DMS153 treated with DMSO at 0.1 percent for 48 hours (cell line): ENCODE data around the gene PDK1.
"Not testable (repeated sequence)": the region's sequence is repeated elsewhere in the genome, so short reads cannot be mapped to it uniquely, and the experiment has no call there.

Experiments used
- DNase-seq: peaks from one replicate; lab custom pipeline; 2025; ENCODE audit not compliant: unreplicated experiment; lab: John Stamatoyannopoulos, UW

The PDK1 gene

DNA sequence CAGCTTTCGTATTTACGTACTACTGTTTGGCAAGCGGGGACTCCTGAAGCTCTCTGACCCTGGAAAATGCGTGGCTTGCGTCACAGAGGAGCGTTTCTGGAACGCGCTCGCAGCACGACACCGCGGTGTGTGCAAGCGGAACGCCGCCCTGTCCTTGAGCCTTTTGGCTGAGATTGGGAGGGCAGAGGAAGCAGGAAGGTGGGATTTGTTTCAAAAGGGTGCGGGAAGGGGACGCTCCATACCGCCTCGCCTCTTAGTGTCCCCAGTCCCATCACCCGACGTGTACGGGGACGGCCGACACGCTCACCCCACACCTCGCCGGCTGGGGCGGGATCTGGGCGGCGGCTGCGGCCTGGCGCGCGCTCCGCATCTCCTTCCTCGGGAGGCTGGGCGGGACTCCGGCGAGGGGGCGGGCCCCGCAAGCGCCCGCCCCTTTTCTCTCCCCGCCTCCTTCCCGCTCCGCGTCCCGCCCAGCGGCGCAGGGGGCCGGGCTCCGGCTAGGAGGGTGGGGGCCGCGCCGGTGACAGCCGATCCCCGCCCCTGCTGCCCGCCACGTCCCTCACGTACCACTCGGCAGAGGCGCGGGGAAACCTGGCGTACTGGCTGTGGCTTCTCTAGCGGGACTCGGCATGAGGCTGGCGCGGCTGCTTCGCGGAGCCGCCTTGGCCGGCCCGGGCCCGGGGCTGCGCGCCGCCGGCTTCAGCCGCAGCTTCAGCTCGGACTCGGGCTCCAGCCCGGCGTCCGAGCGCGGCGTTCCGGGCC is at the start of gene PDK1:
Gene PDK1 (plus strand): TSS at position 569 of the 762 bp plus-strand sequence. CDS start 61 bp downstream, at position 630.
- peak; percentile 91 for DNase-seq

- no peak for DNase-seq
These were observed 48.7 kb upstream of the PDK1 start for GRCh38 chr2:172507199-172507598.

DNA sequence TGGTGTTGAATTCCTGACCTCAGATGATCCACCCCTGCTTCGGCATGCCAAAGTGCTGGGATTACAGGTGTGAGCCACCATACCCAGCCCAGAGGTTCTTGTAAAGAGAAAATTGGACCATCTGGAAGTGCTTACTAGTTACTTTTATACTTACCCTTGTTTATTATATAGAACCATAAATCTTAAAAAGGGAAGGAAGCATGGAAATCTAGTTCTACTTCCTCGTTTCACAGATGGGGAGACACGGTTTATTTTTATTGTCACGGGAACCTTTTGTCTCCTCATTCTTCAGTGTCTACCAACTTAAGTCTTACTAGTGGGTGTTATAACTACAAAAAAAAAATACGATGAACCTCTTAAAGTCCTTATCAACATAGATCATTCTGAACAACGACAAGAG is 45.8 kb upstream of the PDK1 start:
- DNase-seq = no peak

DNA sequence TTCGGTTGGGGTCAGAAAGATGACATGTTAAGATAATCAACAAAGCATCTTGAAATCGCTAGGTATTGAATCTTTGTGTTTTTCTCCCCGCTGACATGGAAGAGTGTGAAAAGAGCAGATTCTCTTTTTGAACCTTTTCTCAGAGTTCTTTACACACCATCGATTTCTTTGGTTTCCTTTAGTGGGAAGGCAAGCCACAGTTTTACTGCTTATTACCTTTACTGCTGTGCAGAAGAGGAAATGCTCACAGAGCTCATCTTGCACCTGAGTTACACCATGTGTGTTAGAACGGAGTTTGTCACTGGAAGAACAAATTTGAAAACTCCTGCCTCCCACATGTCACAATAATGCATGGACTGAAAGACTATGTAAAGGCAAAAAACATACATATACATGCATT is 45.3 kb upstream of the PDK1 start:
- DNase-seq = no peak

- DNase-seq = no peak
These were observed 42.9 kb upstream of the PDK1 start for GRCh38 chr2:172512810-172513523.

GRCh38 chr2:172513524-172513900 is 42.4 kb upstream of the PDK1 start:
- no peak for DNase-seq

DNA sequence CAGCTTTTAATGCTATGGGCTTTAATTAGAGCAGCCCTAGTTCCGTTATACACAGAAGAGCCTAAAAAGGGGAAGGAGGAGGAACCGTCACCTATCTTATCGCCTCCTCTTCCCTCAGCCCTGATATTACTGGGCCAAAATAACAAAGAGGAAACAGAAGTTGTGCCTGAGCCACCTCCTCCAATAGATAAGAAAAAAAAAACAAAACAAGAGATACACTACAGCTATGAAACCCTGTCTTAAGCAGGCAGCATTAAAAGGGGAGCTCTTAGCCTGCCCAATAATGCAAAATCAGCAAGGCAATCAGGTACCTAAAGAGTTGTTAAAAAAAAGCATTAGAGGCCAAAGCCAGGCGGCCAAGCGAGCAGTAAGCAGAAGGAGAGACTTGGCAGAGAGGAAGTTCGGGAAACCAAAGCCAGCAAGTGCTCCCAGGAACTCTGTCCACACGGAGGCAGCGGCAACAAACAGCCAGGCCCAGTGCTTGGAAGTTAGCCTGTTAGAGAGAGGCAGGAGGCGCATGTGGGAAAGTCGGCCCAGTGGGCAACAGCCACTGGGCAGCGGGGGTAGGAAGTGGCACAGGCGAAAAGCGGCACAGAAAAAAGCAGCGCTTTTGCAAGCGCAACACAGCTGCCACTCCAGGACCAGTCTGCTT is 41.8 kb upstream of the PDK1 start:
- DNase-seq = no peak

DNA sequence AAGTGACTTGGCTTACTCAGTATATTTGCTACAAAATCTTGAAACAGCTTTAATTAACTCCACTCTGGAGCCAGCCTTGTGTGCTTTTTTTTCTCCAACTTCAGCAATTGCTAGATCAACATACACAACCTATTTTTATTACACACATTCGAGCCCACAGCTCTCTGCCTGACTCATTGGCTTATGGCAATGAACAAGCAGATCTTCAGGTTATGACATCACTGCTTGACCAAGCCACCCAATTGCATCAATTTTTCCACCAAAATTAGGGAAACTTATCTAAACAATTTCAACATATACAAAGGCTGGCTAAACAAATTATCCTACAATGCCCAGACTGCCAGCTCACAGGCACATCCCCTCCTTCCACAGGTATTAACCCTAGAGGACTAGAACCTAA is 39.6 kb upstream of the PDK1 start:
- no peak for DNase-seq

GRCh38 chr2:172518995-172519394 is 36.9 kb upstream of the PDK1 start:
- no peak for DNase-seq

- no peak for DNase-seq
These were observed 30.3 kb upstream of the PDK1 start for GRCh38 chr2:172525601-172526000.

DNA sequence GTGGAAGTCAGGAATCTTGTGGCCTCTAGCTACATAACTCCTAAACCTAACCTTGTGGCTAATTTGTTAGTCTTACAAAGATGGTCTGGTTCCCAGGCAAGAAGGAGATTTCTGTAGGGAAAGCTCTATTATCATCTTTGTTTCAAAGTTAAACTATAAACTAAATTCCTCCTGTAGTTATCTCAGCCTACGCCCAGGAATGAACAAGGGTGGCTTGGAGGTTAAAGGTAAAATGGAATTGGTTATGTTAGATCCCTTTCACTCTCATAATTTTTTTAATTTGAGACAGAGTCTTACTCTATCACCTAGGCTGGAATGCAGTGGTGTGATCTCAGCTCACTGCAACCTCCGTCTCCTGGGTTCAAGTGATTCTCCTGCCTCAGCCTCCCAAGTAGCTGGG is 24.6 kb upstream of the PDK1 start:
- DNase-seq = no peak

- not testable (repeated sequence) for DNase-seq
These were observed 23.4 kb upstream of the PDK1 start for GRCh38 chr2:172532461-172532860.

DNA sequence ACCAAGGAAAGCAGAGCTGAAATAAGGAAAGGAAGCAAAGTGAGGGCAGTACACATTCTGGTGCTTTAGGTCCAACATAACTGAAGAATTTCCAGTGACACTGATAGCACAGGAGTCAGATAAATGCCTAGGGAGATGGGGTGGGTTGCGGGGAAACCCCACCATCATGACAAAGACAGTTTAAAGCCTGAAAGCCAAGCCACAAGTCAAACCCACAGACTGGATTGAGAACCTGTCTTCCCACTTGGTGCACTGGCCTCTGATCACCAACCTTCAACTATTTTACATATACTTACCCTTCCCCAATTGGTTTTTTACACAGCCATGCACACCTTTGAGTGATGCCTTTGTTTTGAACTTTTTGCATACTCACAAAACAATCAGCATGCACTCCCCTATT is 22.2 kb upstream of the PDK1 start:
- no peak for DNase-seq

DNA sequence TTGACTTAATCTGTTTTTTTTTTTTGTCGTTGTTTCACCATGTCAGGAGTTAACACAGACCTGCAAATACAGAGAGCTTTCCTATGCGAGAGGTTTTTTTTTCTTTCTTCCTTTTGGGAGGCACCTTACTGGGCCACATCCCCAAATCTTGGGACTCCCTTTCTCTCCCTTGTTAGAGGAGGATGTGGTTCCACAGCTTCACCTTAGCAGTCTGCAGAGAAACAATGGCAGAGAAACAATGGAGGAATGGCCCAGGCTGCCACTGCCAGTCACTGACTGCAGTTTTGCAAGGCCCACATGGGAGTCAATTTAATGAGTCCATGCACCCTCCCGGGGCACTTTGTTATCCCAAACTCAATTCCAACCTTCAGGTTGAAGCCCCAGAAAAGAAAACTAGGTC is 20.8 kb upstream of the PDK1 start:
- no peak for DNase-seq

DNA sequence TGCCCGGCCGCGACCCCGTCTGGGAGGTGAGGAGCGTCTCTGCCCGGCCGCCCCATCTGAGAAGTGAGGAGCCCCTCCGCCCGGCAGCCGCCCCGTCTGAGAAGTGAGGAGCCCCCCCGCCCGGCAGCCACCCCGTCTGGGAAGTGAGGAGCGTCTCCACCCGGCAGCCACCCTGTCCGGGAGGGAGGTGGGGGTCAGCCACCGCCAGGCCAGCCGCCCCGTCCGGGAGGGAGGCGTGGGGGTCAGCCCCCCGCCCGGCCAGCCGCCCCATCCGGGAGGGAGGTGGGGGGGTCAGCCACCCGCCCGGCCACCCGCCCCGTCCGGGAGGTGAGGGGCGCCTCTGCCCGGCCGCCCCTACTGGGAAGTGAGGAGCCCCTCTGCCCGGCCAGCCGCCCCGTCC is 18.0 kb upstream of the PDK1 start:
- not testable (repeated sequence) for DNase-seq

- no peak for DNase-seq
These were observed 16.1 kb upstream of the PDK1 start for GRCh38 chr2:172539767-172540166.

- no peak for DNase-seq
These were observed 15.5 kb upstream of the PDK1 start for GRCh38 chr2:172540421-172540820.

DNA sequence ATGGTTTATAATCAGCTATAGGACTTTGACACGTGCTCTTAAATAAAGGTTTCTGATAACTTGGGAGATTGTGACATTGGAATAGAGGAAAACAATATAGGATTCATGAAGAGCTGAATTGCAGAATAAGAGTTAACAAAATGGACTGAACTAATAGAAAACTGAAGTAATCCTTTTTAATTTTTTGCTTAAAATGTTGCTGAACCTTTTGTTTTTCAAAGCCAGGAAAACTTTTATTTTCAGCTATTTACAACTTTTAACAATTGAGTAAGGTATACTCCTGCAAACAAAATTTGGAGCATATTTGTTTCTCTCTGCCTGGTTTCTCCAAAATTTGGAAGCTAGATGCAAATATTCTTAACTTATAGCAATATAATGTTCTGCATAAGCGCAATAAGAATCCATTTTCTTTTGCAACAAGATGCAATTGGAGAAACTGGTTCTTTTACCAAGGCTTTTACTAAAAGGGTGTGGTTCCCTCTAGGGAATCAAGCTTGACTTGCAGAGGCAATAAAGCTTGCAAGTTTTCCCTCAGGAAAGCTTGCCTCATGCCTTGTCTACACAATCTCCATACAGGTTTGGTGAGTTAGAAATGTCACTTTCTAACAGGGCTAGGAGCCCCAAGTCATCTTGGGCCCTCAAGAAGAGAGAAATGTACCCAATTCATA is 10.3 kb upstream of the PDK1 start:
- DNase-seq = no peak

GRCh38 chr2:172549131-172549530 is 6.8 kb upstream of the PDK1 start:
- no peak for DNase-seq

- DNase-seq = not testable (repeated sequence)
These were observed 6.1 kb upstream of the PDK1 start for GRCh38 chr2:172549802-172550201.

DNA sequence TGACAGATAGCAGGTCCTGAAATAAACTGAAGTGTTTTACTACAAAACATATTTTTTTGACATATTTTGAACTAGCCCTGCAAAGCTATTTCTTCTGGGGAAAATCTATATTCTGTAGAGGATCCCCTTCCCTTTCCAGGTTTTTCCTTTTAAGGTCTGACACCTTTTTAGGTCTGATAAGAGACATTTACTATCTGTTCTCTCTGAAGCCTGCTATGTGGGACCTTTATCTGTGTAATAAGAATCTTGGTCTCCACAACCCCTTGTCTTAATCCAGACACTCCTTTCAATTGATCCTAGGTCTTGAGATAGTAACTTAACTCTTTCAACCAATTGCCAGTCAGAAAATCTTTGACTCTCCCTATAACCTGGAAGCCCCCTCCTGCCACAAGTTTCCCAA is 5.5 kb upstream of the PDK1 start:
- no peak for DNase-seq

DNA sequence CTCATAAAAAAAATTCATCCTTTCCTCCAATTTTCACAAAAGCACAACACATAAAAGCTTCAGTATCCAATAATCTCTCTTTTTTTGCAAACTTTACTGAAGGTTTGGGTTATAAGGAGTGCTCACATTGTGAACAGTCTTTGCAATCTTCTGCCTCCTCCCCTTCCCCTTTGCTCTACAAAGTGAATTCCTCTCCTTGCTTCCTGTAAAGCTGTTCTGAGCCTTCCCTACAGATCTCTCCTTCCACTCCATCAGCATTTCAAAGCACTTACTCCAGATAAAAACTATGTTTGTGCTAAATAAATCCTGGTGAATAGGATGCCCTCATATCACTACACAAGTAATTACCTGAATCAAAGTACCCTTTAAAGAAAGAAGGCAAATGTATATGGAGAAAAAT is 4.6 kb upstream of the PDK1 start:
- no peak for DNase-seq
